Suprapubic skin (tissue), 4 donors: ENCODE data around the gene ZNF709. TPM values are rescaled to one million over a fixed set of nuclear protein-coding genes. Genes with fewer than 3 reads are reported as not detected.
A peak's percentile ranks its signal among the peaks of the same experiment; 100 is the strongest.
"Not testable (repeated sequence)": the region's sequence is repeated elsewhere in the genome, so short reads cannot be mapped to it uniquely, and the experiment has no call there.

Experiments used
- DNase-seq, 2 donors: peaks; one replicate each; pipeline ENCODE4 v3.0.0-alpha.2; 2019; ENCODE audit warnings: low spot score in 2 of 2
- H3K27ac ChIP-seq: fragments of 200-600 bp; sonication (generic); one replicate; pipeline ENCODE4 v1.5.1; 2019
- H3K27me3 ChIP-seq: fragments of 200-600 bp; sonication (generic); one replicate; pipeline ENCODE4 v1.5.1; 2019
- H3K36me3 ChIP-seq: fragments of 200-600 bp; sonication (generic); one replicate; pipeline ENCODE4 v1.5.1; 2019
- H3K4me1 ChIP-seq: fragments of 200-600 bp; sonication (generic); one replicate; pipeline ENCODE4 v1.5.1; 2019
- H3K4me3 ChIP-seq: fragments of 200-600 bp; sonication (generic); one replicate; pipeline ENCODE4 v1.5.1; 2019; ENCODE audit warnings: mild to moderate bottlenecking
- H3K9me3 ChIP-seq: fragments of 200-600 bp; sonication (generic); one replicate; pipeline ENCODE4 v1.5.1; 2019
- EP300 ChIP-seq: sonication (generic); formaldehyde crosslinking; IDR thresholded peaks from one replicate; pipeline ENCODE4 v1.6.1; 2017; ENCODE audit warnings: antibody characterized with exemption
- POLR2A ChIP-seq, 2 donors: fragments of 450-650 bp; IDR thresholded peaks; one replicate each; pipeline ENCODE4 v1.6.1; 2017; ENCODE audit warnings: antibody characterized with exemption in 2 of 2, mild to moderate bottlenecking in 2 of 2, moderate library complexity in 2 of 2
- POLR2AphosphoS5 ChIP-seq, 3 donors: sonication (generic); formaldehyde crosslinking; IDR thresholded peaks; one replicate each; pipeline ENCODE4 v1.6.1; 2017; ENCODE audit warnings: antibody characterized with exemption in 3 of 3
- WGBS: methylation state at CpG from one replicate; pipeline ENCODE4 v1.1.5; 2018; 5-methylcytosine and 5-hydroxymethylcytosine counted together
- total RNA-seq, 4 donors: library from RNA; depleted of rRNA; stranded (reverse); fragments of >200 nt; gene quantifications; one replicate each; pipeline ENCODE4 v1.1.0, GENCODE V29; 2016
- TF ChIP-seq, protein P1 (sequence below), 2 donors: fragments of 200-600 bp in 1 of 2; fragments of 450-650 bp in 1 of 2; sonication (generic) in 1 of 2; IDR thresholded peaks; one replicate each; pipeline ENCODE4 v1.5.1; 2016 to 2019; ENCODE audit warnings: antibody characterized with exemption in 2 of 2, mild to moderate bottlenecking in 1 of 2, moderate library complexity in 1 of 2

ZNF709 gene
- total RNA-seq, 4 donors from 2014 or later: 1.1 to 4.1 (median 1.7) TPM

DNA sequence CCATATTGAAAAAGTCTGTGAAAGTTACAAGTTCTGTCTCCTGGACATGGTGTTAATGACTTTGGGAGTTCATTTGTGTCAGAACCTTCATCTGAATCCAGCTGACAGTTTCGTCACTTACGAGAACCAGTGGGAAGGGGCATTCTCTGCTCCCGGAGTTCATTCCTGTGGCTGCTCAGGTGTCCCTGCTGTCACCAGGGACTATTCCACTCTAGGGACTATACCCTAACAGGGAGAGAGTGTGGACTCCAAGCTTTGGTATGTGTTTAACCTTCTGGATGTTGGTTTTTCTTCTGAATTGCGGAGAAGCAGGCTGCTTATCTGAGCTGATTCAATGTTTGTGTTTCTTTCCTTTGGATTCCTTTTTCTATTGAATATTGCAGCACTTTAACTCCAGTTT, 12.4 kb upstream of the ZNF709 start:
- no peak overlapping the region for H3K4me3 ChIP-seq
- H3K4me1 ChIP-seq: peaks cover 12% of the 10 kb centered on the region
- H3K9me3 ChIP-seq: no peaks in the 10 kb centered on the region
- TF ChIP-seq POLR2A (IDR thresholded peaks at IDR 0.05): no peak
- no peak for TF ChIP-seq POLR2AphosphoS5 (IDR thresholded peaks at IDR 0.05)
- no peak for TF ChIP-seq EP300
- TF ChIP-seq, protein P1, sequence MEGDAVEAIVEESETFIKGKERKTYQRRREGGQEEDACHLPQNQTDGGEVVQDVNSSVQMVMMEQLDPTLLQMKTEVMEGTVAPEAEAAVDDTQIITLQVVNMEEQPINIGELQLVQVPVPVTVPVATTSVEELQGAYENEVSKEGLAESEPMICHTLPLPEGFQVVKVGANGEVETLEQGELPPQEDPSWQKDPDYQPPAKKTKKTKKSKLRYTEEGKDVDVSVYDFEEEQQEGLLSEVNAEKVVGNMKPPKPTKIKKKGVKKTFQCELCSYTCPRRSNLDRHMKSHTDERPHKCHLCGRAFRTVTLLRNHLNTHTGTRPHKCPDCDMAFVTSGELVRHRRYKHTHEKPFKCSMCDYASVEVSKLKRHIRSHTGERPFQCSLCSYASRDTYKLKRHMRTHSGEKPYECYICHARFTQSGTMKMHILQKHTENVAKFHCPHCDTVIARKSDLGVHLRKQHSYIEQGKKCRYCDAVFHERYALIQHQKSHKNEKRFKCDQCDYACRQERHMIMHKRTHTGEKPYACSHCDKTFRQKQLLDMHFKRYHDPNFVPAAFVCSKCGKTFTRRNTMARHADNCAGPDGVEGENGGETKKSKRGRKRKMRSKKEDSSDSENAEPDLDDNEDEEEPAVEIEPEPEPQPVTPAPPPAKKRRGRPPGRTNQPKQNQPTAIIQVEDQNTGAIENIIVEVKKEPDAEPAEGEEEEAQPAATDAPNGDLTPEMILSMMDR (IDR thresholded peaks at IDR 0.05): no peak
- DNase-seq: no peak
- H3K36me3 ChIP-seq: no peaks in the 10 kb centered on the region
- WGBS: 85% methylated on average over 4 of the region's 4 CpGs
- no peaks in the 10 kb centered on the region for H3K27me3 ChIP-seq
- H3K27ac ChIP-seq: no peak overlapping the region

DNA sequence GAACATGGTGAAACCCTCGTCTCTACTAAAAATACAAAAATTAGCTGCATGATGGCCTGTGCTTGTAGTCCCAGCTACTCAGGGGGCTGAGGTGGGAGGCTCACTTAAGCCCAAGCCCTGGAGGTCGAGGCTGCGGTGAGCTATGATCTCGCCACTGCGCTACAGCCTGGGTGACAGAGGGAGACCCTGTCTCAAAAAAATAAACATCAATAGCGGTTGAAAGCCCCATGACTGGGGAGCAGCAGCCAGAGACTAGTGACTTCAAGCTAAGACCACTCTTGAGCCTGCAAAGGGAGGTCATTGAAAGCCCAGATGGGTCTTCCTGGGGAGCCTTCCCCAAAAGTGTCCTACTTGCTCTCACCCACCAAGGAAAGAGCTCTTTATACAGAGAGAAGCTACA, 11.9 kb upstream of the ZNF709 start:
- no peaks in the 10 kb centered on the region for H3K9me3 ChIP-seq
- TF ChIP-seq EP300 (no peak), POLR2A (IDR thresholded peaks at IDR 0.05) (no peak), POLR2AphosphoS5 (IDR thresholded peaks at IDR 0.05) (no peak)
- TF ChIP-seq, protein P1 (IDR thresholded peaks at IDR 0.05): no peak
- H3K27me3 ChIP-seq: no peaks in the 10 kb centered on the region
- peaks cover 12% of the 10 kb centered on the region for H3K4me1 ChIP-seq
- H3K4me3 ChIP-seq: no peak overlapping the region
- H3K36me3 ChIP-seq: no peaks in the 10 kb centered on the region
- no peak for DNase-seq
- 84% methylated on average over 5 of the region's 6 CpGs for WGBS
- H3K27ac ChIP-seq: no peak overlapping the region

DNA sequence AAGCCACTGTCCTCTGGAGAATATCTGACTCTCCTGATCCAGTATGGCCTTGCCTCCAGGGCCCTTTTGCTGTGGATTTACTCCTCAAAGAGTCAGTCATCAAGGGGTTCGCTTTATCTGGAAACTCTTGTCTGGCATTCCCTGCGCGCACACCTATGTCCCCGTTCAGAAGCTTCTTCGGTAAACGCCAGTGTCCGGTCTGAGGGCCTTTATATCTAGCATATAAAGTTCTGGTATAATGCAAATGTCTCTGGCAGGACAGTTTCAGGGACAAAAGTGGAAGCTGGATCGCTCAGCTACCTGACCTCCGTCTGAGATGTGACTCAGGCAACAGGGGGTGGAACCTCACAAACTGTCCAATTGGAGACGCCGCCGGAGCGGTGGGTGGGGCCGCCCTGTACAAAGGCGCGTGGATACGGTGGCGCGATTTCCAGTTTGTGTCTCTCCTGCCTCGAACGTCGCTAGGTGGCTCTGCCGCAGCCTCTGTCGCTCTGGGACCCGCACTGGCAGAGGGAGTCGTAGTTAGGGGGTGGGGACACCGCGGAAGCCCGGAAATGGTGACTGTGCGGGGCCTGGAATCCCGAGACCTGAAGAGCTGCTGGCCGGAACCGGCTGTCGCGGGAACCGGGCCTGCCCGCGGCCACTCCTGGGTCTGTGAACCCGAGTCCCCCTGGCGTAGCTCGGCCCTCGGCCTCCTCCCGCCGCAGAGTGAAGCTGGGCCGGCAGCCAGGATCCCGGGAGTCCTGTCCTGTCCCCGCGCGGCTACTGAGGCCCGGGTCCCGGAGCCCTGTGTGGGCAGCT, 10.6 kb upstream of the ZNF709 start:
- H3K4me3 ChIP-seq: peak overlapping the region; percentile 82
- H3K27me3 ChIP-seq: no peaks in the 10 kb centered on the region
- peak; percentile 96 to 97 for DNase-seq
- TF ChIP-seq POLR2A (IDR thresholded peaks at IDR 0.05) (peak in 1 of 2 donors; percentile 77), EP300 (no peak), POLR2AphosphoS5 (IDR thresholded peaks at IDR 0.05) (peak in 2 of 3 donors; percentile 66 to 85)
- TF ChIP-seq, protein P1 (IDR thresholded peaks at IDR 0.05): peak in 1 of 2 donors; percentile 41
- H3K4me1 ChIP-seq: peaks cover 12% of the 10 kb centered on the region
- WGBS: under 1% methylated on average over 22 of the region's 51 CpGs
- no peaks in the 10 kb centered on the region for H3K36me3 ChIP-seq
- H3K9me3 ChIP-seq: no peaks in the 10 kb centered on the region
- H3K27ac ChIP-seq: peak overlapping the region; percentile 89

DNA sequence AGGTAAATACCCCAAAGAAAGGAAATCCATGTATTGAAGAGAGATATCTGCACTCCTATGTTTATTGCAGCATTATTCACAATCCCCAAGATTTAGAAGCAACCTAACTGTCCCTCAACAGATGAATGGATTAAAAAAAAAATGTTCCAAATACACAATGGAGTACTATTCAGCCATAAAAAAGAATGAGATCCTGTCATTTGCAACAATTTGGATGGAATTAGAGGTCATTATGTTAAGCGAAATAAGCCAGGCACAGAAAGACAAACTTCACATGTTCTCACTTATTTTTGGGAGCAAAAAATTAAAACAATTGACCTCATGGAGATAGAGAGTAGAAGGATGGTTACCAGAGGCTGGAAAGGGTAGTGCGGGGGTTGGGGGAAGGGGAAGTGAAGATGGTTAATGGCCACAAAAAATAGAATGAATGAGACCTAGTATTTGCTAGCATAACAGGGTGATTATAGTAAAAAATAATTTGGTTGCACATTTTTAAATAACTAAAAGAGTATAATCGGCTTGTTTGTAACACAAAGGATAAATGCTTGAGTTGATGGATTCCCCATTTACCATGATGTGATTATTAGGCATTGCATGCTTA, 9.7 kb upstream of the ZNF709 start:
- Histone ChIP-seq H3K36me3 (no peaks in the 10 kb centered on the region), H3K4me3 (no peak overlapping the region), H3K27ac (peak overlapping the region; percentile 89), H3K9me3 (no peaks in the 10 kb centered on the region), H3K27me3 (no peaks in the 10 kb centered on the region), H3K4me1 (peaks cover 12% of the 10 kb centered on the region)
- no peak for TF ChIP-seq EP300
- no peak for TF ChIP-seq POLR2A (IDR thresholded peaks at IDR 0.05)
- no peak for TF ChIP-seq POLR2AphosphoS5 (IDR thresholded peaks at IDR 0.05)
- TF ChIP-seq, protein P1 (IDR thresholded peaks at IDR 0.05): no peak
- 92% methylated on average over 3 of the region's 3 CpGs for WGBS
- no peak for DNase-seq

DNA sequence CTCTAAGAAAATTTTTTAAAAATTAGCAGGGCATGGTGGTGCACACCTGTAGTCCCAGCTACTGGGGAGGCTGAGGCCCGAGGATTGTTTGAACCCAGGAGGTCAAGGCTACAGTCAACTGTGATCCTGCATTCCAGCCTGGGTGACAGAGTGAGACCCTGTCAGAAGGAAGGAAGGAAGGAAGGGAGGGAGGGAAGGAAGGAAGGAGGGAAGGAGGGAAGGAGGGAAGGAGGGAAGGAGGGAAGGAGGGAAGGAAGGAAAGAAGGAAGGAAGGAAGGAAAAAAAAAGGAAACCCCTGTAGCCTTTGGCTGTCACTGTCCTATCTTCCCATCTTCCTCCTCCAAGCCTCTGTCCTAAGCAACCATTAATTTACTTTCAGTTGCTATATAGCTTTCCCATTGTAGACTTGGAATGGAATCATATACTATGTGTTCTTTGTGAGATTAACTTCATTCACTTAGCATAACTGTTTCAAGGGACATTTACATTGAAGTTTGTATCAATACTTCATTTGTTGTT, 1.7 kb upstream of the ZNF709 start:
- not testable (repeated sequence) for H3K27me3 ChIP-seq, DNase-seq, H3K27ac ChIP-seq, H3K4me3 ChIP-seq, H3K36me3 ChIP-seq, H3K9me3 ChIP-seq
- 93% methylated on average over 1 of the region's 1 CpG for WGBS
- H3K4me1 ChIP-seq: peaks cover 12% of the 10 kb centered on the region
